SK-N-SH (cell line): ENCODE results near the gene CCDC78. TPM values are rescaled to one million over a fixed set of nuclear protein-coding genes. Genes with fewer than 3 reads are reported as not detected.
A peak's percentile ranks its signal among the peaks of the same experiment; 100 is the strongest.

ENCODE experiments used
- CTCF ChIA-PET: fragments of 300-600, 350-600 bp; formaldehyde crosslinking; extraction: SDS; loops from one replicate; lab custom pipeline; 2021; lab: Yijun Ruan, JAX
- POLR2A ChIA-PET: fragments of 350-600 bp; sonication (Branson Sonifier 250); formaldehyde crosslinking; extraction: SDS; loops from one replicate; lab custom pipeline; 2020; ENCODE audit warnings: antibody characterized with exemption, inconsistent platforms; lab: Yijun Ruan, JAX
- DNase-seq: peaks from one replicate; pipeline ENCODE4 v3.0.0; 2012
- H2AFZ ChIP-seq: fragments of 200-600 bp; sonication (generic); 2 replicates; pipeline ENCODE4 v1.8.1; 2016; ENCODE audit warnings: antibody characterized with exemption, mild to moderate bottlenecking, low read depth
- H3F3A ChIP-seq: fragments of 200-600 bp; sonication (generic); replicated peaks from 2 replicates; pipeline ENCODE3; 2016; ENCODE audit warnings: antibody characterized with exemption, mild to moderate bottlenecking; ENCODE audit not compliant: insufficient read depth
- H3K27ac ChIP-seq, 2 experiments: fragments of 200-500 bp in 1 of 2; fragments of 200-600 bp in 1 of 2; sonication (Bioruptor generic) in 1 of 2; sonication (generic), shearing (Covaris generic) in 1 of 2; 2 replicates each; pipeline versions ENCODE4 v1.5.1 to v1.6.1; 2014 to 2016; ENCODE audit warnings: low read depth in 2 of 2, inconsistent platforms in 1 of 2, low read length in 1 of 2, mild to moderate bottlenecking in 1 of 2, mixed read lengths in 1 of 2
- H3K27me3 ChIP-seq: fragments of 200-600 bp; sonication (generic), shearing (Covaris generic); 2 replicates; pipeline ENCODE4 v1.6.1; 2016; ENCODE audit warnings: mixed run types; ENCODE audit not compliant: insufficient read depth
- H3K36me3 ChIP-seq, 2 experiments: fragments of 200-500 bp in 1 of 2; fragments of 200-600 bp in 1 of 2; sonication (Bioruptor generic) in 1 of 2; sonication (generic) in 1 of 2; replicated peaks in 1 of 2; 2 replicates each; pipeline versions ENCODE3 to v1.5.1; 2014 to 2016; ENCODE audit warnings: low read length in 1 of 2, mild to moderate bottlenecking in 1 of 2; ENCODE audit not compliant: insufficient read depth in 2 of 2, control insufficient read depth in 1 of 2
- H3K4me1 ChIP-seq, 2 experiments: fragments of 200-500 bp in 1 of 2; fragments of 200-600 bp in 1 of 2; sonication (Bioruptor generic) in 1 of 2; sonication (generic), shearing (Covaris generic) in 1 of 2; 2 replicates each; pipeline versions ENCODE4 v1.5.1 to v1.6.1; 2014 to 2016; ENCODE audit warnings: low read depth in 1 of 2, low read length in 1 of 2, mixed run types in 1 of 2; ENCODE audit not compliant: insufficient read depth in 2 of 2, control insufficient read depth in 1 of 2
- H3K4me2 ChIP-seq: fragments of 200-600 bp; sonication (generic), shearing (Covaris generic); 2 replicates; pipeline ENCODE4 v1.6.1; 2017; ENCODE audit warnings: mixed run types
- H3K4me3 ChIP-seq, 2 experiments: fragments of 200-500 bp in 1 of 2; fragments of 200-600 bp in 1 of 2; sonication (Bioruptor generic) in 1 of 2; sonication (generic), shearing (Covaris generic) in 1 of 2; 2 replicates each; pipeline versions ENCODE4 v1.5.1 to v1.8.1; 2014 to 2016; ENCODE audit warnings: low read depth in 2 of 2, inconsistent platforms in 1 of 2, low read length in 1 of 2, mild to moderate bottlenecking in 1 of 2, mixed read lengths in 1 of 2, moderate library complexity in 1 of 2
- H3K79me2 ChIP-seq: fragments of 200-600 bp; sonication (generic); 2 replicates; pipeline ENCODE4 v1.8.1; 2017; ENCODE audit warnings: mild to moderate bottlenecking; ENCODE audit not compliant: insufficient read depth
- H3K9ac ChIP-seq: fragments of 200-600 bp; sonication (generic); 2 replicates; pipeline ENCODE4 v1.6.1; 2017; ENCODE audit warnings: mixed run types
- H3K9me2 ChIP-seq: fragments of 200-600 bp; sonication (generic); 2 replicates; pipeline ENCODE4 v1.6.1; 2017; ENCODE audit warnings: mixed run types
- H3K9me3 ChIP-seq: fragments of 200-600 bp; sonication (generic); 2 replicates; pipeline ENCODE4 v1.6.1; 2017; ENCODE audit warnings: mixed run types, mild to moderate bottlenecking, moderate library complexity
- H4K20me1 ChIP-seq: fragments of 200-600 bp; sonication (generic); 2 replicates; pipeline ENCODE4 v1.6.1; 2017; ENCODE audit warnings: mild to moderate bottlenecking, mixed run types; ENCODE audit not compliant: insufficient read depth
- ELF1 ChIP-seq: IDR thresholded peaks from 2 replicates; pipeline ENCODE4 v1.4.0; 2012
- EZH2phosphoT487 ChIP-seq: fragments of 200-600 bp; sonication (generic); IDR thresholded peaks from 2 replicates; pipeline ENCODE4 v1.6.1; 2017; ENCODE audit warnings: low read depth, mixed run types, mild to moderate bottlenecking, antibody characterized with exemption, moderate library complexity, borderline replicate concordance
- FOSL2 ChIP-seq: IDR thresholded peaks from 2 replicates; pipeline ENCODE4 v1.4.0; 2012; ENCODE audit warnings: low read depth, mild to moderate bottlenecking, moderate library complexity, borderline replicate concordance
- FOXJ3 ChIP-seq: sonication (generic); formaldehyde crosslinking; IDR thresholded peaks from 2 replicates; pipeline ENCODE4 v1.5.1; 2020; ENCODE audit warnings: mild to moderate bottlenecking, missing genetic modification reagents
- GABPA ChIP-seq: IDR thresholded peaks from 2 replicates; pipeline ENCODE4 v1.4.0; 2012; ENCODE audit warnings: low read depth, mild to moderate bottlenecking
- IRF3 ChIP-seq: fragments of 150-350 bp; IDR thresholded peaks from 2 replicates; pipeline ENCODE4 v1.6.1; 2016; ENCODE audit warnings: mild to moderate bottlenecking, low read depth, low read length
- NRF1 ChIP-seq: IDR thresholded peaks from 2 replicates; pipeline ENCODE4 v1.6.1; 2012; ENCODE audit warnings: low read depth, mild to moderate bottlenecking, low read length
- RFX5 ChIP-seq: IDR thresholded peaks from 2 replicates; pipeline ENCODE4 v1.6.1; 2012; ENCODE audit warnings: mild to moderate bottlenecking, improper control_type of control experiment, low read length
- RXRA ChIP-seq: IDR thresholded peaks from 2 replicates; pipeline ENCODE4 v1.4.0; 2012; ENCODE audit warnings: low read depth, mild to moderate bottlenecking, borderline replicate concordance
- TAF1 ChIP-seq: IDR thresholded peaks from 2 replicates; pipeline ENCODE4 v1.6.1; 2012; ENCODE audit warnings: low read depth, mild to moderate bottlenecking, low read length, moderate library complexity, borderline replicate concordance
- TCF12 ChIP-seq: IDR thresholded peaks from 2 replicates; pipeline ENCODE4 v1.4.0; 2012
- WGBS: methylation state at CpG from one replicate; pipeline ENCODE4 v1.1.6; 2017; ENCODE audit warnings: low lambda C conversion rate; 5-methylcytosine and 5-hydroxymethylcytosine counted together
- polyA plus RNA-seq, 3 experiments: library from polyadenylated mRNA; depleted of rRNA; stranded (reverse); fragments of >200 nt; gene quantifications; 2 replicates each; pipeline ENCODE4 v1.2.3, GENCODE V29; 2012
- TF ChIP-seq, protein P1 (sequence below): IDR thresholded peaks from 2 replicates; pipeline ENCODE4; 2012
- TF ChIP-seq, protein P2 (sequence below): IDR thresholded peaks from 2 replicates; pipeline ENCODE4 v1.6.1; 2012; ENCODE audit warnings: mild to moderate bottlenecking, low read depth, low read length, moderate library complexity

Gene CCDC78
- polyA plus RNA-seq, 1 of the 3 experiments (the other 2 are of a cell fraction), result 15.4 TPM

GRCh38 chr16:740459-740763, 14.2 kb upstream of the CCDC78 start:
- Histone ChIP-seq H3K9me3 (no peaks in the 10 kb centered on the region), H3K4me1 (peaks cover 0 to 10% of the 10 kb centered on the region in 2 experiments; a peak in 1 of 4 replicates), H3F3A (no peaks in the 10 kb centered on the region), H3K4me3 (peak overlapping the region; percentile 85 to 87), H3K36me3 (peaks cover 0 to 21% of the 10 kb centered on the region in 2 experiments), H3K27ac (peak overlapping the region in 1 of 2 experiments; percentile 24; a peak in 1 of 4 replicates), H3K27me3 (no peaks in the 10 kb centered on the region), H2AFZ (peak overlapping the region; percentile 91; the same call in 1 of the 2 replicates), H3K9me2 (no peaks in the 10 kb centered on the region), H4K20me1 (no peaks in the 10 kb centered on the region), H3K4me2 (peak overlapping the region; percentile 98), H3K9ac (peak overlapping the region; percentile 78), H3K79me2 (peaks cover 14% of the 10 kb centered on the region)
- TF ChIP-seq RXRA (no peak), ELF1 (no peak), EZH2phosphoT487 (no peak), FOXJ3 (CRISPR knock-in tag) (no peak), NRF1 (no peak), GABPA (no peak), TCF12 (no peak), FOSL2 (no peak), RFX5 (no peak)
- TF ChIP-seq, protein P1, sequence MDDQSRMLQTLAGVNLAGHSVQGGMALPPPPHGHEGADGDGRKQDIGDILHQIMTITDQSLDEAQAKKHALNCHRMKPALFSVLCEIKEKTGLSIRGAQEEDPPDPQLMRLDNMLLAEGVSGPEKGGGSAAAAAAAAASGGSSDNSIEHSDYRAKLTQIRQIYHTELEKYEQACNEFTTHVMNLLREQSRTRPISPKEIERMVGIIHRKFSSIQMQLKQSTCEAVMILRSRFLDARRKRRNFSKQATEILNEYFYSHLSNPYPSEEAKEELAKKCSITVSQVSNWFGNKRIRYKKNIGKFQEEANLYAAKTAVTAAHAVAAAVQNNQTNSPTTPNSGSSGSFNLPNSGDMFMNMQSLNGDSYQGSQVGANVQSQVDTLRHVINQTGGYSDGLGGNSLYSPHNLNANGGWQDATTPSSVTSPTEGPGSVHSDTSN, result no peak
- ChIA-PET CTCF (interaction anchor here (0.6 to 4.5 kb wide), 20 partner anchors 9 to 316 kb away, joined by 3 to 41 read pairs (median 8); partner anchors contain the start of genes ANTKMT, CCDC78 and METRN), POLR2A (interaction anchor here (0.9 to 1.0 kb wide), 2 partner anchors 20 to 48 kb away, joined by 3 to 7 read pairs; partner anchors contain the start of genes CHTF18 and RPUSD1)
- WGBS, result 4% methylated on average over 13 of the region's 22 CpGs
- DNase-seq, result peak; percentile 66

GRCh38 chr16:739560-740458, 13.6 kb upstream of the CCDC78 start:
- no peaks in the 10 kb centered on the region for H3K9me3 ChIP-seq
- TF ChIP-seq NRF1, result no peak
- no peak for TF ChIP-seq ELF1
- TF ChIP-seq IRF3, result no peak
- no peak for TF ChIP-seq FOSL2
- TF ChIP-seq, protein P2, sequence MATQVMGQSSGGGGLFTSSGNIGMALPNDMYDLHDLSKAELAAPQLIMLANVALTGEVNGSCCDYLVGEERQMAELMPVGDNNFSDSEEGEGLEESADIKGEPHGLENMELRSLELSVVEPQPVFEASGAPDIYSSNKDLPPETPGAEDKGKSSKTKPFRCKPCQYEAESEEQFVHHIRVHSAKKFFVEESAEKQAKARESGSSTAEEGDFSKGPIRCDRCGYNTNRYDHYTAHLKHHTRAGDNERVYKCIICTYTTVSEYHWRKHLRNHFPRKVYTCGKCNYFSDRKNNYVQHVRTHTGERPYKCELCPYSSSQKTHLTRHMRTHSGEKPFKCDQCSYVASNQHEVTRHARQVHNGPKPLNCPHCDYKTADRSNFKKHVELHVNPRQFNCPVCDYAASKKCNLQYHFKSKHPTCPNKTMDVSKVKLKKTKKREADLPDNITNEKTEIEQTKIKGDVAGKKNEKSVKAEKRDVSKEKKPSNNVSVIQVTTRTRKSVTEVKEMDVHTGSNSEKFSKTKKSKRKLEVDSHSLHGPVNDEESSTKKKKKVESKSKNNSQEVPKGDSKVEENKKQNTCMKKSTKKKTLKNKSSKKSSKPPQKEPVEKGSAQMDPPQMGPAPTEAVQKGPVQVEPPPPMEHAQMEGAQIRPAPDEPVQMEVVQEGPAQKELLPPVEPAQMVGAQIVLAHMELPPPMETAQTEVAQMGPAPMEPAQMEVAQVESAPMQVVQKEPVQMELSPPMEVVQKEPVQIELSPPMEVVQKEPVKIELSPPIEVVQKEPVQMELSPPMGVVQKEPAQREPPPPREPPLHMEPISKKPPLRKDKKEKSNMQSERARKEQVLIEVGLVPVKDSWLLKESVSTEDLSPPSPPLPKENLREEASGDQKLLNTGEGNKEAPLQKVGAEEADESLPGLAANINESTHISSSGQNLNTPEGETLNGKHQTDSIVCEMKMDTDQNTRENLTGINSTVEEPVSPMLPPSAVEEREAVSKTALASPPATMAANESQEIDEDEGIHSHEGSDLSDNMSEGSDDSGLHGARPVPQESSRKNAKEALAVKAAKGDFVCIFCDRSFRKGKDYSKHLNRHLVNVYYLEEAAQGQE, result no peak
- TF ChIP-seq TAF1, result no peak
- no peak for TF ChIP-seq FOXJ3 (CRISPR knock-in tag)
- TF ChIP-seq, all 33 proteins: peak for 0
- 66% methylated on average over 21 of the region's 38 CpGs for WGBS
- H4K20me1 ChIP-seq, result no peaks in the 10 kb centered on the region
- ChIA-PET CTCF (interaction anchor here (0.6 to 4.5 kb wide), 20 partner anchors 8 to 316 kb away, joined by 3 to 41 read pairs (median 8); partner anchors contain the start of genes ANTKMT, CCDC78 and METRN), POLR2A (interaction anchor here (1.0 kb wide), 1 partner anchor 19 kb away, joined by 7 read pairs; no protein-coding TSS in a partner anchor)
- peaks cover 0 to 10% of the 10 kb centered on the region in 2 experiments; a peak in 1 of 4 replicates for H3K4me1 ChIP-seq
- no peak overlapping the region for H3K27ac ChIP-seq
- H2AFZ ChIP-seq, result no peak overlapping the region
- no peaks in the 10 kb centered on the region for H3F3A ChIP-seq
- peaks cover 14% of the 10 kb centered on the region for H3K79me2 ChIP-seq
- DNase-seq, result no peak
- peak overlapping the region; percentile 98 for H3K4me2 ChIP-seq
- H3K4me3 ChIP-seq, result peak overlapping the region; percentile 85 to 87
- no peaks in the 10 kb centered on the region for H3K9me2 ChIP-seq
- no peaks in the 10 kb centered on the region for H3K27me3 ChIP-seq
- peak overlapping the region; percentile 78 for H3K9ac ChIP-seq
- peaks cover 0 to 22% of the 10 kb centered on the region in 2 experiments for H3K36me3 ChIP-seq
